Stimulated activated CD8-positive, alpha-beta memory T cell treated with anti-CD3 and anti-CD28 coated beads, Interleukin-7, amount 100 ng/mL, for 48 hours (primary cell): ENCODE results near the gene WDR74.
"Not testable (repeated sequence)": the region's sequence is repeated elsewhere in the genome, so short reads cannot be mapped to it uniquely, and the experiment has no call there.

Experiments
- DNase-seq, 2 donors: peaks; one replicate each; pipeline ENCODE4 v3.0.0-alpha.2; 2020; ENCODE audit warnings: low read depth in 1 of 2; ENCODE audit errors: extremely low read depth in 1 of 2

Gene WDR74

DNA sequence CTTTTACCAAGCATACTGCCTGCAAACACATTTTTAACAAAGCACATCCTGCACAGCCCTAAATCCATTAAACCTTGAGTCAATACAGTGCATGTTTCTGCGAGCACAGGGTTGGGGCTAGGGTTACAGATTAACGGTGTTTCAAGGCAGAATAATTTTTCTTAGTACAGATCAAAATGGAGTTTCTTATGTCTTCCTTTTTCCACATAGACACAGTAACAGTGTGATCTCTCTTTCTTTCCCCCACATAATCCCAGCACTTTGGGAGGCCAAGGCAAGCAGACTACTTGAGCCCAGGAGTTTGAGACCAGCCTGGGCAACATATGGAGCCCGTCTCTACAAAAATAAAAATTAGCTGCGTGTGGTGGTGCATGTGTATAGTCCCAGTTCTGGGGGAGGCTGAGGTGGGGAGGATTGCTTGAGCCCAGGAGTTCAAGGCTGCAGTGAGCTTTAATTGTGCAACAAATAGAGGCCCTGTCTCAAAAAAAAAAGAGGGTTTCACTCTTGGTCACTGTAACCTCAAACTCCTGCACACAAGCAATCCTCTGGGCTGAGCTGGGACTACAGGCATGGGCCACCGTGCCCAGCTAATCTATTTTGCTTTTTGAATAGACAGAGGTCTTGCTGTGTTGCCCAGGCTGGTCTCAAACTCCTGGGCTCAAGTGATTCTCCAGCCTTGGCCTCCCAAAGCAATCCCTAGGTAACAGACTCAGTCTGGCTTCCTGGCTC is 21.6 kb upstream of the WDR74 start:
- no peak for DNase-seq

GRCh38 chr11:62859281-62859703 is 19.9 kb upstream of the WDR74 start:
- not testable (repeated sequence) for DNase-seq

DNA sequence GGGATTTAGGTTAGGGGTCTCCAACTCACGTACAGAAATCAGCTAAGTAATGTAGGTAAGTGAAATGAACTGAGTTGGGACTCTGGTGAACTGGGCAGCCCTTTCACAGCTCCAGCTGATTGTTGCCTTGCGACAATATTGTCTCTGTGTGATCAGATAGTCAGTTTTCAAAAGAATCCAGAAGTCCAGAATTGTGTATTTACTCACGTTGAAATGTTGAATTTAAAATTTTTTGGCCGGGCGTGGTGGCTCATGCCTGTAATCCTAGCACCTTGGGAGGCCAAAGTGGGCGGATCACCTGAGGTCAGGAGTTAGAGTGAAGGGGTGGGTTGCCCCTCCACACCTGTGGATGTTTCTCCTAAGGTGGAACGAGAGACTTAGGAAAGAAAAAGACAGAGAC is 18.8 kb upstream of the WDR74 start:
- DNase-seq = no peak

DNA sequence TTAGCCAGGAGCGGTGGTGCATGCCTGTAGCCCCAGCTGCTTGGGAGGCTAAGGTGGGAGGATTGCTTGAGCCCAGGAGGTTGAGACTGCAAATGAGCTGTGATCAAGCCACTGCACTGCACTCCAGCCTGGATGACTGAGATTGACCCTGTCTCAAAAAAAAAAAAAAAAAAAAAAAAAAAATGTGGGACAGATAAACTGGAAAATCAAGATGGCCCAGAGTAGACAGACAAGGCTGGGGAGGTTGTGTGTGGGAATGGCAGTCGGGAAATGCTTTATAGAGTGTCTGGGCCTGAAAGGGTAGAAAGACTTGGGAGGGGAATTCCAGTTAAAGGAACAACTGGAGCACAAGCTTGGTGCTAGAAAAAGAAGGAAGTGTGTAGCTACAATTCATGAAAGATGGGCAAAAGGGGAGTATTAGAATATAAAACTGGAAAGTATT is 18.2 kb upstream of the WDR74 start:
- DNase-seq = no peak

GRCh38 chr11:62856333-62856895 is 17.0 kb upstream of the WDR74 start:
- no peak for DNase-seq

GRCh38 chr11:62855571-62856332 is 16.4 kb upstream of the WDR74 start:
- peak; percentile 98 for DNase-seq

GRCh38 chr11:62854825-62855570 is 15.6 kb upstream of the WDR74 start:
- DNase-seq = no peak

GRCh38 chr11:62854013-62854824 is 14.8 kb upstream of the WDR74 start:
- DNase-seq = no peak

GRCh38 chr11:62853279-62853965 is 14.0 kb upstream of the WDR74 start:
- no peak for DNase-seq

GRCh38 chr11:62852523-62853188 is 13.3 kb upstream of the WDR74 start:
- no peak for DNase-seq

GRCh38 chr11:62851807-62852522 is 12.6 kb upstream of the WDR74 start:
- no peak for DNase-seq

- DNase-seq = peak in 1 of 2 donors; percentile 24
Observed at GRCh38 chr11:62850911-62851806, 11.8 kb upstream of the WDR74 start.

GRCh38 chr11:62847767-62848314 is 8.5 kb upstream of the WDR74 start:
- DNase-seq = no peak

DNA sequence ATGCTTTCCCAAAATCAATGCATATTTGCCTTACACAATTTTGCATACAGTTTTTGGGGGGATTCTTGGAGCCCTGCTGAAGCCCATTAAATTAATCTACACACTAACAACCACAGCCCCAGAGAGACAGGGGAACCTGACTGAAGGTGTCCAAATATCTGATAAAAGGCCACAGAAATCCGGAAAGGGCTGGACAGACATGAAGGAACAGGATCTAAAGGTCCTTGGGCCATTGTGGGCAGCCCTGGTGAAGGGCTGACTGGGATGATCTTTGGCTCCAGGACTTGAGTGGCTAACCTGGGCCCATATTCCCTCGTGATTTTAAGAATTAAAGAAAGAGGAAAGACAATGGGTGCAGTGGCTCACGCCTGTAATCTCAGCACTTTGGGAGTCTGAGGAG is 6.8 kb upstream of the WDR74 start:
- DNase-seq = no peak

- DNase-seq = no peak
Observed at GRCh38 chr11:62844154-62844553, 4.8 kb upstream of the WDR74 start.

GRCh38 chr11:62843466-62843865 is 4.1 kb upstream of the WDR74 start:
- DNase-seq = no peak

DNA sequence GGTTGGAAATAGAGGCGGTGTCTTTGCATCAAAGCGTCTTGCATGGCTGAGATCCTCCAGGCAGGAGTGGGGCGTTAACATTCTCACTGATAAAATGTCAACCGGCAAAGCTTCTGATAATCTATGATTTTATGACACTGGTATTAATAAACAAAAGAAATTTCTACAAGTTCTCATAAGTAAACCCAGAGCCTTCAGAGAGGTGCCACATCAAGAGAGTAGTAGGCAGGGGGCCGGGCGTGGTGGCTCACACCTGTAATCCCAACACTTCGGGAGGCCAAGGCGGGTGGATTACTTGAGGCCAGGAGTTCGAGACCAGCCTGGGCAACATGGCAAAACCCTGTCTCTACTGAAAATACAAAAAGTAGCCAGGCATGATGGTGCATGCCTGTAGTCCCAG is 3.5 kb upstream of the WDR74 start:
- DNase-seq = not testable (repeated sequence)
